K562 (cell line): ENCODE measurements around the gene CDC20. TPM values are rescaled to one million over a fixed set of nuclear protein-coding genes. Genes with fewer than 3 reads are reported as not detected.

Source experiments
- CBFB ChIP-seq: sonication (generic); formaldehyde crosslinking; IDR thresholded peaks from 2 replicates; pipeline ENCODE4 v1.4.0; 2020; ENCODE audit warnings: mild to moderate bottlenecking, missing genetic modification reagents
- DPF2 ChIP-seq: fragments of 450-650 bp; IDR thresholded peaks from 2 replicates; pipeline ENCODE4 v1.6.1; 2016
- EP300 ChIP-seq: IDR thresholded peaks from 2 replicates; pipeline ENCODE4 v1.6.1; 2012; ENCODE audit warnings: low read length, improper control_type of control experiment
- FIP1L1 ChIP-seq: fragments of 200-400 bp; formaldehyde crosslinking; IDR thresholded peaks from 2 replicates; pipeline ENCODE4 v1.6.1; 2018; ENCODE audit warnings: mild to moderate bottlenecking, low read depth, low read length; ENCODE audit not compliant: poor library complexity, severe bottlenecking
- KDM1A ChIP-seq, 2 experiments: fragments of 450-650 bp; IDR thresholded peaks; 2 replicates each; pipeline ENCODE4 v1.6.1; 2016; ENCODE audit warnings: mild to moderate bottlenecking in 2 of 2
- LARP7 ChIP-seq: fragments of 450-650 bp; IDR thresholded peaks from 2 replicates; pipeline ENCODE4 v1.6.1; 2016
- NCOA1 ChIP-seq: fragments of 450-650 bp; IDR thresholded peaks from 2 replicates; pipeline ENCODE4 v1.6.1; 2016; ENCODE audit warnings: low read depth
- RBBP5 ChIP-seq: fragments of 200-600 bp; sonication (generic); IDR thresholded peaks from 2 replicates; pipeline ENCODE4 v1.6.1; 2012; ENCODE audit warnings: borderline replicate concordance, mild to moderate bottlenecking, low read length, control low read depth, inconsistent platforms; ENCODE audit not compliant: insufficient read depth, poor library complexity, severe bottlenecking
- RBFOX2 ChIP-seq: fragments of 200-400 bp; formaldehyde crosslinking; IDR thresholded peaks from 2 replicates; pipeline ENCODE4 v1.6.1; 2017; ENCODE audit warnings: low read depth, mild to moderate bottlenecking, low read length, moderate library complexity
- RFX1 ChIP-seq: fragments of 450-650 bp; IDR thresholded peaks from 2 replicates; pipeline ENCODE4 v1.6.1; 2016; ENCODE audit warnings: mild to moderate bottlenecking, moderate library complexity
- SOX6 ChIP-seq: fragments of 450-650 bp; IDR thresholded peaks from 2 replicates; pipeline ENCODE4 v1.6.1; 2014; ENCODE audit warnings: mild to moderate bottlenecking
- SRSF3 ChIP-seq: fragments of 200-400 bp; formaldehyde crosslinking; IDR thresholded peaks from 2 replicates; pipeline ENCODE4 v1.6.1; 2016; ENCODE audit warnings: mild to moderate bottlenecking, low read length, moderate library complexity; ENCODE audit not compliant: insufficient read depth
- ZFP36 ChIP-seq: fragments of 150-350 bp; IDR thresholded peaks from 2 replicates; pipeline ENCODE4 v1.6.1; 2018; ENCODE audit warnings: low read length, low read depth; ENCODE audit not compliant: partially characterized antibody
- ZNF41 ChIP-seq: fragments of 250-450 bp; sonication (Bioruptor Pico); conservative IDR thresholded peaks from 2 replicates; pipeline ENCODE4 v1.4.0; 2020; ENCODE audit warnings: mild to moderate bottlenecking
- ZNF431 ChIP-seq: sonication (generic); formaldehyde crosslinking; IDR thresholded peaks from 2 replicates; pipeline ENCODE4 v1.8.0; 2022; ENCODE audit warnings: mild to moderate bottlenecking, missing genetic modification reagents
- ZNF780A ChIP-seq: fragments of 250-450 bp; sonication (Bioruptor Pico); IDR thresholded peaks from 2 replicates; pipeline ENCODE4 v1.5.0; 2021; ENCODE audit warnings: mild to moderate bottlenecking
- ZNF830 ChIP-seq: fragments of 250-450 bp; sonication (Bioruptor Pico); IDR thresholded peaks from 2 replicates; pipeline ENCODE4 v1.5.0; 2021; ENCODE audit warnings: mild to moderate bottlenecking
- polyA plus RNA-seq, 8 experiments: library from polyadenylated mRNA; depleted of rRNA in 4 of 8; stranded (reverse) in 5 of 8; unstranded in 3 of 8; fragments of >200 nt; fragmentation: Nextera tagmentation in 2 of 8; fragmentation: Illumina TruSeq in 1 of 8; extraction: Ambion mirVana in 2 of 8; extraction: Trizol in 1 of 8; gene quantifications; 2 replicates each; pipeline versions ENCODE4 v1.2.1 to v1.2.3, GENCODE V29; 2011 to 2014; ENCODE audit warnings: inconsistent platforms in 1 of 8, missing spikeins in 1 of 8
- total RNA-seq, 7 experiments: library from RNA; depleted of rRNA in 6 of 7; stranded (reverse); fragments of >200 nt in 6 of 7; fragmentation: Illumina TruSeq in 2 of 7; extraction: Trizol in 2 of 7; gene quantifications; 2 replicates each; pipeline versions ENCODE4 v1.2.1 to v1.2.3, GENCODE V29; 2011 to 2021; ENCODE audit warnings: low replicate concordance in 1 of 7
- TF ChIP-seq, protein P1 (sequence below): sonication (generic); formaldehyde crosslinking; IDR thresholded peaks from 2 replicates; pipeline ENCODE4 v1.8.0; 2022; ENCODE audit warnings: mild to moderate bottlenecking, missing genetic modification reagents
- TF ChIP-seq, protein P2 (sequence below): sonication (generic); formaldehyde crosslinking; IDR thresholded peaks from 2 replicates; pipeline ENCODE4 v1.9.0; 2022; ENCODE audit warnings: mild to moderate bottlenecking, missing genetic modification reagents
- TF ChIP-seq, protein P3 (sequence below): fragments of 250-450 bp; sonication (Bioruptor Pico); IDR thresholded peaks from 2 replicates; pipeline ENCODE4 v1.8.0; 2022; ENCODE audit warnings: inconsistent platforms, mild to moderate bottlenecking, moderate library complexity, borderline replicate concordance
- TF ChIP-seq, protein P4 (sequence below), 2 experiments: fragments of 250-450 bp in 1 of 2; fragments of 450-650 bp in 1 of 2; sonication (Bioruptor Pico) in 1 of 2; IDR thresholded peaks; 2 replicates each; pipeline versions ENCODE4 v1.6.1 to v1.8.0; 2016 to 2021; ENCODE audit warnings: mild to moderate bottlenecking in 2 of 2, moderate library complexity in 2 of 2, missing compliant biosample characterization in 1 of 2, missing genetic modification characterization in 1 of 2
- TF ChIP-seq, protein P5 (sequence below): fragments of 450-650 bp; IDR thresholded peaks from 2 replicates; pipeline ENCODE4 v1.6.1; 2016

The CDC20 gene
- total and polyA plus RNA-seq, 9 of the 15 experiments (the other 6 are each of a cell fraction or from before 2014, with no cell fraction given) = 45.2 to 224 (median 121) TPM

DNA sequence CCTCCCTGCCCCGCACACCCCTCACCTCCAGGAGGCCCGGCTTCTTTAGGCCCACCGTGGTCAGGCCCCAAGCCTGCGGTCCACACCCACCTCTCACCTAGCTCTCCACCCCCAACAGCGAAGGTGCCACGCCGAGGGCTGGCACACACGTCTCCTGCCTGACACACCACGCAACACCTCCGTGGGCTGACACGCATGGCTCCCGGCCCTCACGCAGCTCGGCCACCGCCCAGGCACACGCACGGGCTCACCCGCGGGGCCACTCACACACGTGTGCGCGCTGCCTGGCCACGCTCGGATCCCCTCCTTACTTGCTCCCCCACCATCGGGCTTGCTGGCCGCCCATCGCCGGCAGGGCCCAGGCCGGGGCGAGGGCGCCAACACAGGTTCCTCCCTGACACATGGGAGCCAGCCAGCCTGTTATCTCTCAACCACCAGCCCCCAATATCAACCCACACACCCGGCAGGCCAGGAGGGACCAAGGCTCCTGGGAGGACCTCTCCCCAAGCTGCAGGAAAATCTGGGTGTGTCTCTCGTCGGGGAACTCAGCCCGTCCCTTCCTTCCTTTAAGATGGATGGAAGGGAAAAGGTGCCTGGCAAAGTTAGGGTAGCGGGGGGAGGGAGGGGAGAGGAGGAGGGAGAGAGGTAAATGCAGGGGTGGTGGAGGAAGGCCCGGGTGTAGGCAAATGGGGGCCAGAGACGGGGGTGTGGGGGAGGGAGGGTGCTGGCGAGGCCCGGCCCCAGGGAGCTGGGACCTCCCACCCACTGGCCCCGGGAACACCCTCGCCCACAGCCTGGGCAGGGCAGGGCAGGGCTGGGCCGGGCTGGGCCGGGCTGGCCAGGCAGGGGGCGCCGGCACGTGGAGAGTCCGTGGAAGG, 8.5 kb downstream of the CDC20 start (continued):
- TF ChIP-seq CBFB (CRISPR knock-in tag) = peak; percentile 8; the same call in 1 of the 2 replicates
- TF ChIP-seq ZNF41 (CRISPR knock-in tag) = no peak
- TF ChIP-seq, protein P1, sequence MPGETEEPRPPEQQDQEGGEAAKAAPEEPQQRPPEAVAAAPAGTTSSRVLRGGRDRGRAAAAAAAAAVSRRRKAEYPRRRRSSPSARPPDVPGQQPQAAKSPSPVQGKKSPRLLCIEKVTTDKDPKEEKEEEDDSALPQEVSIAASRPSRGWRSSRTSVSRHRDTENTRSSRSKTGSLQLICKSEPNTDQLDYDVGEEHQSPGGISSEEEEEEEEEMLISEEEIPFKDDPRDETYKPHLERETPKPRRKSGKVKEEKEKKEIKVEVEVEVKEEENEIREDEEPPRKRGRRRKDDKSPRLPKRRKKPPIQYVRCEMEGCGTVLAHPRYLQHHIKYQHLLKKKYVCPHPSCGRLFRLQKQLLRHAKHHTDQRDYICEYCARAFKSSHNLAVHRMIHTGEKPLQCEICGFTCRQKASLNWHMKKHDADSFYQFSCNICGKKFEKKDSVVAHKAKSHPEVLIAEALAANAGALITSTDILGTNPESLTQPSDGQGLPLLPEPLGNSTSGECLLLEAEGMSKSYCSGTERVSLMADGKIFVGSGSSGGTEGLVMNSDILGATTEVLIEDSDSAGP (CRISPR knock-in tag) = no peak
- TF ChIP-seq, protein P2, sequence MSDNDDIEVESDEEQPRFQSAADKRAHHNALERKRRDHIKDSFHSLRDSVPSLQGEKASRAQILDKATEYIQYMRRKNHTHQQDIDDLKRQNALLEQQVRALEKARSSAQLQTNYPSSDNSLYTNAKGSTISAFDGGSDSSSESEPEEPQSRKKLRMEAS (CRISPR knock-in tag) = peak; percentile 91
- peak; percentile 15 for TF ChIP-seq RBBP5
- TF ChIP-seq SOX6 = peak; percentile 57
- TF ChIP-seq SRSF3 = no peak
- TF ChIP-seq EP300 = peak; percentile 64; the same call in 1 of the 2 replicates
- peak; percentile 74 for TF ChIP-seq KDM1A (IDR thresholded peaks at IDR 0.05)
- no peak for TF ChIP-seq ZNF830 (CRISPR knock-in tag)
- TF ChIP-seq, protein P3, sequence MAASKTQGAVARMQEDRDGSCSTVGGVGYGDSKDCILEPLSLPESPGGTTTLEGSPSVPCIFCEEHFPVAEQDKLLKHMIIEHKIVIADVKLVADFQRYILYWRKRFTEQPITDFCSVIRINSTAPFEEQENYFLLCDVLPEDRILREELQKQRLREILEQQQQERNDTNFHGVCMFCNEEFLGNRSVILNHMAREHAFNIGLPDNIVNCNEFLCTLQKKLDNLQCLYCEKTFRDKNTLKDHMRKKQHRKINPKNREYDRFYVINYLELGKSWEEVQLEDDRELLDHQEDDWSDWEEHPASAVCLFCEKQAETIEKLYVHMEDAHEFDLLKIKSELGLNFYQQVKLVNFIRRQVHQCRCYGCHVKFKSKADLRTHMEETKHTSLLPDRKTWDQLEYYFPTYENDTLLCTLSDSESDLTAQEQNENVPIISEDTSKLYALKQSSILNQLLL (CRISPR knock-in tag) = no peak
- no peak for TF ChIP-seq ZFP36
- TF ChIP-seq NCOA1 = peak; percentile 50; the same call in 1 of the 2 replicates
- peak; percentile 22; the same call in 1 of the 2 replicates for TF ChIP-seq ZNF431 (CRISPR knock-in tag)
- TF ChIP-seq LARP7 = 0 out of 2 replicates have a peak, but pooled peaks have one; percentile 16
- TF ChIP-seq RBFOX2 = peak; percentile 70
- TF ChIP-seq, protein P4, sequence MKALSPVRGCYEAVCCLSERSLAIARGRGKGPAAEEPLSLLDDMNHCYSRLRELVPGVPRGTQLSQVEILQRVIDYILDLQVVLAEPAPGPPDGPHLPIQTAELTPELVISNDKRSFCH (CRISPR knock-in tag; IDR thresholded peaks at IDR 0.05) = no peak
- TF ChIP-seq, protein P4 (tag; IDR thresholded peaks at IDR 0.05) = no peak
- TF ChIP-seq FIP1L1 = peak; percentile 52
- peak; percentile 81 for TF ChIP-seq DPF2
- TF ChIP-seq, protein P5, sequence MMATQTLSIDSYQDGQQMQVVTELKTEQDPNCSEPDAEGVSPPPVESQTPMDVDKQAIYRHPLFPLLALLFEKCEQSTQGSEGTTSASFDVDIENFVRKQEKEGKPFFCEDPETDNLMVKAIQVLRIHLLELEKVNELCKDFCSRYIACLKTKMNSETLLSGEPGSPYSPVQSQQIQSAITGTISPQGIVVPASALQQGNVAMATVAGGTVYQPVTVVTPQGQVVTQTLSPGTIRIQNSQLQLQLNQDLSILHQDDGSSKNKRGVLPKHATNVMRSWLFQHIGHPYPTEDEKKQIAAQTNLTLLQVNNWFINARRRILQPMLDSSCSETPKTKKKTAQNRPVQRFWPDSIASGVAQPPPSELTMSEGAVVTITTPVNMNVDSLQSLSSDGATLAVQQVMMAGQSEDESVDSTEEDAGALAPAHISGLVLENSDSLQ = no peak; the same call in 1 of the 2 replicates
- TF ChIP-seq ZNF780A (CRISPR knock-in tag) = no peak
- TF ChIP-seq RFX1 = no peak
